Measurements from ENCODE around the gene TTC28. TPM values are rescaled to one million over a fixed set of nuclear protein-coding genes. Genes with fewer than 3 reads are reported as not detected.

The TTC28 gene
- total and polyA plus RNA-seq, 10 of the 15 experiments (the other 5 are each of a cell fraction or from before 2014, with no cell fraction given) = 0.15 to 8.4 (median 1.4) TPM

- DNase-seq (ENCODE audit: low read depth, low spot score) (no peak), ATAC-seq (no peak), FAIRE-seq (no peak)
- no TSS peak for BruUV-seq (replicated peaks)
- intact Hi-C loops (cut with micrococcal nuclease; ENCODE audit: unreplicated experiment) (no loop called here), in situ Hi-C loops (cut with MboI) (no loop called here)
- Histone ChIP-seq H3K79me2 (ENCODE audit: control insufficient read depth, insufficient read depth, low read length) (no peaks in the 10 kb centered on the region), H3K4me2 (ENCODE audit: control insufficient read depth, insufficient read depth) (no peak overlapping the region), H3K27ac (ENCODE audit: control insufficient read depth, insufficient read depth) (no peak overlapping the region), H3K9ac (ENCODE audit: control insufficient read depth, insufficient read depth, low read length) (no peak overlapping the region), H3K4me1 (ENCODE audit: control insufficient read depth, insufficient read depth, low read length) (no peaks in the 10 kb centered on the region), H3K27me3 (replicated peaks in 1 of 2; ENCODE audit: control insufficient read depth in 2 of 2, insufficient read depth in 2 of 2, low read length in 1 of 2) (no peaks in the 10 kb centered on the region), H3K9me3 (replicated peaks; ENCODE audit: control insufficient read depth, insufficient read depth, low read length) (no peaks in the 10 kb centered on the region), H3K4me3 (no peak overlapping the region), H4K20me1 (ENCODE audit: control insufficient read depth, insufficient read depth) (no peaks in the 10 kb centered on the region), H2AFZ (ENCODE audit: control insufficient read depth, low read depth, low read length) (no peak overlapping the region), H3K36me3 (ENCODE audit: control insufficient read depth in 2 of 2, insufficient read depth in 2 of 2, low read length in 1 of 2) (no peaks in the 10 kb centered on the region)
- SMC1A ChIA-PET (ENCODE audit: uncharacterized antibody, unreplicated experiment) = no interaction called here
- WGBS (ENCODE audit: insufficient coverage, insufficient replicate concordance, low lambda C conversion rate, missing lambda C conversion rate) = 54% methylated on average over 12 of the region's 12 CpGs
- no peak for TF ChIP-seq SMAD5 (IDR thresholded peaks at IDR 0.05; ENCODE audit: low read depth)
- TF ChIP-seq SMAD1 (IDR thresholded peaks at IDR 0.05; ENCODE audit: low read depth, partially characterized antibody) = no peak
- no peak for TF ChIP-seq FOS (IDR thresholded peaks at IDR 0.05; ENCODE audit: borderline replicate concordance, extremely low read depth, insufficient read length)
- TF ChIP-seq ESRRA (IDR thresholded peaks at IDR 0.05; ENCODE audit: low read length) = no peak
- no peak for TF ChIP-seq MAX (IDR thresholded peaks at IDR 0.05; ENCODE audit: low read depth, low read length)
- RAD21 ChIA-PET (ENCODE audit: unreplicated experiment) = no interaction called here
- CTCF ChIA-PET = no interaction called here
- POLR2A ChIA-PET = no interaction called here
These were observed 694.0 kb downstream of the TTC28 start for GRCh38 chr22:27985323-27986275.

- in situ Hi-C loops (cut with MboI) = no loop called here
- no TSS peak for BruUV-seq (replicated peaks)
- TF ChIP-seq ZBED1 (IDR thresholded peaks at IDR 0.05; ENCODE audit: borderline replicate concordance) (no peak), PML (IDR thresholded peaks at IDR 0.05; ENCODE audit: low read length) (no peak), SUZ12 (IDR thresholded peaks at IDR 0.05; ENCODE audit: unreplicated experiment) (no peak), BCL3 (IDR thresholded peaks at IDR 0.05; ENCODE audit: borderline replicate concordance, insufficient read depth, low read depth, low read length, poor library complexity, severe bottlenecking) (no peak), HCFC1 (IDR thresholded peaks at IDR 0.05; ENCODE audit: low read length) (no peak), MEF2B (IDR thresholded peaks at IDR 0.05; ENCODE audit: partially characterized antibody, poor library complexity, severe bottlenecking) (no peak), YY1 (IDR thresholded peaks at IDR 0.05; ENCODE audit: low read depth, low read length) (no peak), JUNB (IDR thresholded peaks at IDR 0.05) (no peak), TBL1XR1 (IDR thresholded peaks at IDR 0.05; ENCODE audit: low read depth, low read length) (no peak), FOXK2 (IDR thresholded peaks at IDR 0.05) (no peak), SP1 (IDR thresholded peaks at IDR 0.05; ENCODE audit: low read depth, low read length) (no peak), CBFB (IDR thresholded peaks at IDR 0.05; ENCODE audit: low read depth) (no peak), TAF1 (IDR thresholded peaks at IDR 0.05; ENCODE audit: borderline replicate concordance, low read depth, low read length) (no peak), NFYB (IDR thresholded peaks at IDR 0.05; ENCODE audit: insufficient read depth, low read depth, low read length) (no peak)
These were observed 694.9 kb downstream of the TTC28 start for GRCh38 chr22:27984723-27985122.

More at GRCh38 chr22:27984723-27985122, 694.9 kb downstream of the TTC28 start:
- H3K4me3 ChIP-seq = no peak overlapping the region
- H4K20me1 ChIP-seq (ENCODE audit: control insufficient read depth, insufficient read depth) = no peaks in the 10 kb centered on the region
- 46% methylated on average over 9 of the region's 9 CpGs for WGBS (ENCODE audit: insufficient coverage, insufficient replicate concordance, low lambda C conversion rate, missing lambda C conversion rate)
- intact Hi-C loops (cut with micrococcal nuclease; ENCODE audit: unreplicated experiment) = no loop called here
- no peaks in the 10 kb centered on the region for H3K27me3 ChIP-seq (replicated peaks in 1 of 2; ENCODE audit: control insufficient read depth in 2 of 2, insufficient read depth in 2 of 2, low read length in 1 of 2)
- H3K79me2 ChIP-seq (ENCODE audit: control insufficient read depth, insufficient read depth, low read length) = no peaks in the 10 kb centered on the region
- no peaks in the 10 kb centered on the region for H3K36me3 ChIP-seq (ENCODE audit: control insufficient read depth in 2 of 2, insufficient read depth in 2 of 2, low read length in 1 of 2)
- ChIA-PET CTCF (no interaction called here), POLR2A (no interaction called here), SMC1A (ENCODE audit: uncharacterized antibody, unreplicated experiment) (no interaction called here), RAD21 (ENCODE audit: unreplicated experiment) (no interaction called here)
- no peaks in the 10 kb centered on the region for H3K9me3 ChIP-seq (replicated peaks; ENCODE audit: control insufficient read depth, insufficient read depth, low read length)
- H2AFZ ChIP-seq (ENCODE audit: control insufficient read depth, low read depth, low read length) = no peak overlapping the region
- no peak overlapping the region for H3K4me2 ChIP-seq (ENCODE audit: control insufficient read depth, insufficient read depth)
- FAIRE-seq = no peak
- DNase-seq (ENCODE audit: low read depth, low spot score) = no peak
- no peak overlapping the region for H3K9ac ChIP-seq (ENCODE audit: control insufficient read depth, insufficient read depth, low read length)
- H3K4me1 ChIP-seq (ENCODE audit: control insufficient read depth, insufficient read depth, low read length) = no peaks in the 10 kb centered on the region
- no peak for ATAC-seq
- no peak overlapping the region for H3K27ac ChIP-seq (ENCODE audit: control insufficient read depth, insufficient read depth)

All from GM12878 (cell line).